Psoas muscle (tissue), 8 donors: ENCODE data around the gene SP4. TPM values are rescaled to one million over a fixed set of nuclear protein-coding genes. Genes with fewer than 3 reads are reported as not detected.

Experiments
- ATAC-seq, 4 donors: fragments of 200-7000 bp; cut with Tn5 transposase; one replicate each; pipeline ENCODE4 v1.9.1; 2020; ENCODE audit warnings: moderate library complexity in 3 of 4, mild to moderate bottlenecking in 2 of 4
- DNase-seq, 2 donors: peaks; one replicate each; pipeline ENCODE4 v3.0.0-alpha.2; 2020
- H3K27ac ChIP-seq: fragments of 200-600 bp; one replicate; pipeline ENCODE4 v1.8.0; 2022
- H3K27me3 ChIP-seq, 3 donors: fragments of 200-600 bp in 1 of 3; one replicate each; pipeline versions ENCODE4 v1.6.1 to v1.8.0; 2013 to 2022; ENCODE audit warnings: low read length in 2 of 3, mild to moderate bottlenecking in 2 of 3, moderate library complexity in 1 of 3; ENCODE audit not compliant: insufficient read depth in 3 of 3
- H3K36me3 ChIP-seq, 2 donors: fragments of 200-600 bp in 1 of 2; one replicate each; pipeline versions ENCODE4 v1.6.1 to v1.8.0; 2013 to 2022; ENCODE audit warnings: low read depth in 1 of 2, mild to moderate bottlenecking in 1 of 2, moderate library complexity in 1 of 2; ENCODE audit not compliant: insufficient read depth in 1 of 2
- H3K4me1 ChIP-seq: fragments of 200-600 bp; one replicate; pipeline ENCODE4 v1.8.0; 2022
- H3K4me3 ChIP-seq: fragments of 200-600 bp; one replicate; pipeline ENCODE4 v1.8.0; 2022; ENCODE audit warnings: mild to moderate bottlenecking
- H3K9me3 ChIP-seq: fragments of 200-600 bp; one replicate; pipeline ENCODE4 v1.8.0; 2022
- CTCF ChIP-seq: fragments of 200-600 bp; IDR thresholded peaks from one replicate; pipeline ENCODE4 v1.8.0; 2022; ENCODE audit warnings: antibody characterized with exemption
- WGBS, 3 donors: extraction: QIAGEN DNeasy Blood & Tissue Kit; methylation state at CpG; one replicate each; pipeline versions ENCODE4 v1.1.6 to v1.1.7; 2013; 5-methylcytosine and 5-hydroxymethylcytosine counted together
- intact Hi-C, 2 donors: fragments of 100-400 bp; cut with DNase I; formaldehyde crosslinking; loops; one replicate each; pipeline versions ENCODE4 v1.11.0 to v1.14.2; 2022
- polyA plus RNA-seq, 3 donors: library from polyadenylated mRNA; stranded (reverse); fragments of 200-250 nt; gene quantifications; one replicate each; pipeline ENCODE4 v1.2.3, GENCODE V29; 2013
- total RNA-seq, 4 donors: library from RNA; stranded (reverse); fragmentation: NEBNext Ultra II Directional in 2 of 4; extraction: Animal tissue kit (Norgen Biotek cat#: 25700) in 2 of 4; gene quantifications; one replicate each; pipeline versions ENCODE4 v1.2.1 to v1.2.4, GENCODE V29; 2021 to 2023
- donor health status: healthy with polysubstance abuse.
- donor health status: DM: no; HTN: no; CAD: no; lungs with moderate emphysema.
- donor health status: Bipolar disorder and iron deficiency.
- donor health status: healthy.
- donor health status: DM: yes; HTN: yes; CAD: no.
- donor health status: DM: no; HTN: no; CAD: no.
- donor health status: DM: no; HTN: no; CAD: no.
- donor health status: DM: yes; HTN: yes; CAD: no.

The SP4 gene
- total and polyA plus RNA-seq, 7 donors, result 1.5 to 7.4 (median 5.7) TPM

GRCh38 chr7:21544715-21545114 lies 116.8 kb downstream of the SP4 start:
- Histone ChIP-seq H3K27ac (no peak overlapping the region), H3K4me1 (peaks cover 9% of the 10 kb centered on the region), H3K4me3 (no peak overlapping the region), H3K27me3 (peaks cover 10 to 50% (median 11%) of the 10 kb centered on the region in 3 donors), H3K36me3 (no peaks in the 10 kb centered on the region), H3K9me3 (no peaks in the 10 kb centered on the region)
- DNase-seq (no peak), ATAC-seq (no peak)
- WGBS, 3 donors, result 47 to 51% (median 49%) methylated on average over 3 of the region's 3 CpGs
- intact Hi-C loops, result no loop called here
- TF ChIP-seq CTCF, result no peak

GRCh38 chr7:21547501-21547900 lies 119.6 kb downstream of the SP4 start:
- WGBS, 3 donors, result 37 to 47% (median 38%) methylated on average over 3 of the region's 3 CpGs
- peaks cover 10 to 41% (median 11%) of the 10 kb centered on the region in 3 donors for H3K27me3 ChIP-seq
- DNase-seq, result no peak
- no peak overlapping the region for H3K27ac ChIP-seq
- peaks cover 9% of the 10 kb centered on the region for H3K4me1 ChIP-seq
- TF ChIP-seq CTCF, result no peak
- H3K9me3 ChIP-seq, result no peaks in the 10 kb centered on the region
- ATAC-seq, result no peak
- no peaks in the 10 kb centered on the region for H3K36me3 ChIP-seq
- H3K4me3 ChIP-seq, result no peak overlapping the region
- intact Hi-C loops, result no loop called here

- peaks cover 5% of the 10 kb centered on the region for H3K4me1 ChIP-seq
- DNase-seq (no peak), ATAC-seq (no peak)
- intact Hi-C loops, result no loop called here
- no peak overlapping the region for H3K27ac ChIP-seq
- 57 to 75% (median 66%) methylated on average over 3 of the region's 3 CpGs for WGBS, 3 donors
- no peaks in the 10 kb centered on the region for H3K36me3 ChIP-seq
- TF ChIP-seq CTCF, result no peak
- H3K27me3 ChIP-seq, result peaks cover 4 to 32% (median 11%) of the 10 kb centered on the region in 3 donors
- H3K9me3 ChIP-seq, result no peaks in the 10 kb centered on the region
- H3K4me3 ChIP-seq, result no peak overlapping the region
Observed at GRCh38 chr7:21548491-21548890, 120.6 kb downstream of the SP4 start.

DNA sequence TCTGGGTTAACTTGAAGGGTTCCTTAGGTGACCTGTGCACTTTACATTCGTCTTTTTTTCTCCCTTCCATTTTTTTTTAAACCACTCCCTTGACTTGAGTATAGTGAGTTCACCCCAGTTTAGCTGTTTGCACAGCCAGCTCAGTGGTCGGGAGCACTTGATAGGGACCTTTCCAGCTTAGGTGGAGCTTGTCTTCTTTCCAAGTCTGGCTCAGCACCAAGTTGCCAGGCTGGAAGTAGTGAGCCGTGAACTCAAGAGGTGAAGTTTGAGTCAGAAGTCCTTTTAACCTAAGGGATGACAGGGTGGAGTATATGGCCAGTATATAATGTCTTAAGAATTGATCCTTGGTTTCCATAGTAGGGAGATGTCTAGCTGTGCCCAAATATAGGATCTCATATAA lies 122.2 kb downstream of the SP4 start:
- 84 to 87% (median 87%) methylated on average over 3 of the region's 3 CpGs for WGBS, 3 donors
- TF ChIP-seq CTCF, result no peak

GRCh38 chr7:21550821-21551531 lies 123.1 kb downstream of the SP4 start:
- Histone ChIP-seq H3K4me3 (no peak overlapping the region), H3K36me3 (no peaks in the 10 kb centered on the region), H3K27me3 (peaks cover 1 to 12% (median 2%) of the 10 kb centered on the region in 3 donors), H3K27ac (no peak overlapping the region), H3K4me1 (no peaks in the 10 kb centered on the region), H3K9me3 (no peaks in the 10 kb centered on the region)
- WGBS, 3 donors, result 65 to 81% (median 76%) methylated on average over 6 of the region's 6 CpGs
- TF ChIP-seq CTCF, result no peak
- ATAC-seq (no peak), DNase-seq (no peak)
- intact Hi-C loops, result no loop called here

More for the DNA sequence above, 122.2 kb downstream of the SP4 start:
- ATAC-seq, result no peak
- H3K27me3 ChIP-seq, result peaks cover 2 to 16% (median 6%) of the 10 kb centered on the region in 3 donors
- intact Hi-C loops, result no loop called here
- H3K9me3 ChIP-seq, result no peaks in the 10 kb centered on the region
- H3K27ac ChIP-seq, result no peak overlapping the region
- no peak overlapping the region for H3K4me3 ChIP-seq
- no peaks in the 10 kb centered on the region for H3K4me1 ChIP-seq
- H3K36me3 ChIP-seq, result no peaks in the 10 kb centered on the region
- DNase-seq, result no peak
